ENCODE measurements around the gene MAP2K5. TPM values are rescaled to one million over a fixed set of nuclear protein-coding genes. Genes with fewer than 3 reads are reported as not detected.

MAP2K5 gene
- total and polyA plus RNA-seq, 10 of the 15 experiments (the other 5 are each of a cell fraction or from before 2014, with no cell fraction given) = 1.3 to 19.4 (median 9.6) TPM

DNA sequence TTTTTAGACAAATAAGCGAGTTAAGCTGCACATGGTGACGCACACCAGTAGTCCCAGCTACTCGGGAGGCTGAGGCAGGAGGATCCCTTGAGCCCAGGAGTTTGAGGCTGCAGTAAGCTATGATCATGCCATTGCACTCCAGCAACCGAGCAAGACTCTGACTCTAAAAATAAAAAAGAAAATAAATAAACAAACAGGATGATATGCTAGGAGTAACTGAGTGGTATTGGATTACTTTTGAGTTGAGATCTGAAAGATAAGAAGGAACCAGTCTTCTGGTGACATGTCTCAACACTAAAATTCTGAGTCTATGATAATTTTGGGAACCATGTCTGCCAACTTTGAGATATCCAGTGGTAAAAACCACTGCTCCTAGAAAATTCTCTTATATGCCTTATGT, 173.7 kb downstream of the MAP2K5 start:
- H3K36me3 ChIP-seq (ENCODE audit: control insufficient read depth in 2 of 2, insufficient read depth in 2 of 2, low read length in 1 of 2) = no peaks in the 10 kb centered on the region
- no peaks in the 10 kb centered on the region for H3K9me3 ChIP-seq (replicated peaks; ENCODE audit: control insufficient read depth, insufficient read depth, low read length)
- TF ChIP-seq, protein P1, sequence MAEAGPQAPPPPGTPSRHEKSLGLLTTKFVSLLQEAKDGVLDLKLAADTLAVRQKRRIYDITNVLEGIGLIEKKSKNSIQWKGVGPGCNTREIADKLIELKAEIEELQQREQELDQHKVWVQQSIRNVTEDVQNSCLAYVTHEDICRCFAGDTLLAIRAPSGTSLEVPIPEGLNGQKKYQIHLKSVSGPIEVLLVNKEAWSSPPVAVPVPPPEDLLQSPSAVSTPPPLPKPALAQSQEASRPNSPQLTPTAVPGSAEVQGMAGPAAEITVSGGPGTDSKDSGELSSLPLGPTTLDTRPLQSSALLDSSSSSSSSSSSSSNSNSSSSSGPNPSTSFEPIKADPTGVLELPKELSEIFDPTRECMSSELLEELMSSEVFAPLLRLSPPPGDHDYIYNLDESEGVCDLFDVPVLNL (IDR thresholded peaks at IDR 0.05; ENCODE audit: low read depth, low read length) = no peak
- no peak for TF ChIP-seq MEF2B (IDR thresholded peaks at IDR 0.05; ENCODE audit: partially characterized antibody, poor library complexity, severe bottlenecking)
- TF ChIP-seq ELK1 (IDR thresholded peaks at IDR 0.05; ENCODE audit: low read depth, low read length) = no peak
- BruUV-seq (replicated peaks) = no TSS peak
- no peak overlapping the region for H3K4me2 ChIP-seq (ENCODE audit: control insufficient read depth, insufficient read depth)
- ATAC-seq (no peak), DNase-seq (ENCODE audit: low read depth, low spot score) (no peak), FAIRE-seq (no peak)
- CTCF ChIA-PET = interaction anchor here (0.9 to 1.4 kb wide), 4 partner anchors 27 to 215 kb away, joined by 3 to 6 read pairs (median 4); no protein-coding TSS in a partner anchor
- WGBS (ENCODE audit: insufficient coverage, insufficient replicate concordance, low lambda C conversion rate, missing lambda C conversion rate) = 90% methylated on average over 4 of the region's 4 CpGs
- H3K79me2 ChIP-seq (ENCODE audit: control insufficient read depth, insufficient read depth, low read length) = no peaks in the 10 kb centered on the region
- SMC1A ChIA-PET (ENCODE audit: uncharacterized antibody, unreplicated experiment) = interaction anchor here (0.8 to 1.1 kb wide), 3 partner anchors 17 to 24 kb away, joined by 3 to 4 read pairs (median 4); no protein-coding TSS in a partner anchor
- in situ Hi-C loops (cut with MboI) = no loop called here
- intact Hi-C loops (cut with micrococcal nuclease; ENCODE audit: unreplicated experiment) = no loop called here
- RAD21 ChIA-PET (ENCODE audit: unreplicated experiment) = interaction anchor here (1.4 kb wide), 1 partner anchor 28 kb away, joined by 4 read pairs; no protein-coding TSS in a partner anchor
- no peaks in the 10 kb centered on the region; the same call in 1 of the 2 replicates for H3K4me1 ChIP-seq (ENCODE audit: control insufficient read depth, insufficient read depth, low read length)
- no peaks in the 10 kb centered on the region for H3K27me3 ChIP-seq (replicated peaks in 1 of 2; ENCODE audit: control insufficient read depth in 2 of 2, insufficient read depth in 2 of 2, low read length in 1 of 2)
- no peak overlapping the region for H3K9ac ChIP-seq (ENCODE audit: control insufficient read depth, insufficient read depth, low read length)
- POLR2A ChIA-PET = no interaction called here
- no peak overlapping the region for H3K4me3 ChIP-seq
- H2AFZ ChIP-seq (ENCODE audit: control insufficient read depth, low read depth, low read length) = no peak overlapping the region
- no peaks in the 10 kb centered on the region for H4K20me1 ChIP-seq (ENCODE audit: control insufficient read depth, insufficient read depth)
- H3K27ac ChIP-seq (ENCODE audit: control insufficient read depth, insufficient read depth) = no peak overlapping the region

DNA sequence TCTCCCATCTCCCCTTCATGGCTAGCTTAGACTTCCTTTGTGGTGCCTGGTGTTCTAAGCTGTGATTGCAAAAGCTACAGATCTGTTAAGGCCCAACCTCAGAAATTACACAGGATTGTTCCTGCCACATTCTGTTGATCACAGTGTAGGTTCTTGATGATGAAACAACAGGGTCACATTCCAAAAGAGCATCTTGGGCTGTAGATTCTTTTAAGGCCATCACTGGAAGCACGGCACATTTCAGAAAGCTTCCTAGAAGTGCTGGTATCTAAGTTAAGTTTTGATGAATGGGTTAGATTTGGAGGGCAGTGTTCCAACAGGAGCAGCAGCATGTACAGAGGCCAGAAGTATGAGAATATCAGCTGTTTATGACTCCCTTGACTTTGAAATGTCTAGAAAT, 175.3 kb downstream of the MAP2K5 start:
- H3K79me2 ChIP-seq (ENCODE audit: control insufficient read depth, insufficient read depth, low read length) = no peaks in the 10 kb centered on the region
- H3K4me2 ChIP-seq (ENCODE audit: control insufficient read depth, insufficient read depth) = no peak overlapping the region
- 92% methylated on average over 1 of the region's 1 CpG for WGBS (ENCODE audit: insufficient coverage, insufficient replicate concordance, low lambda C conversion rate, missing lambda C conversion rate)
- no peaks in the 10 kb centered on the region for H3K27me3 ChIP-seq (replicated peaks in 1 of 2; ENCODE audit: control insufficient read depth in 2 of 2, insufficient read depth in 2 of 2, low read length in 1 of 2)
- H4K20me1 ChIP-seq (ENCODE audit: control insufficient read depth, insufficient read depth) = no peaks in the 10 kb centered on the region
- FAIRE-seq (no peak), ATAC-seq (no peak), DNase-seq (ENCODE audit: low read depth, low spot score) (no peak)
- BruUV-seq (replicated peaks) = no TSS peak
- SMC1A ChIA-PET (ENCODE audit: uncharacterized antibody, unreplicated experiment) = interaction anchor here (0.8 to 1.9 kb wide), 3 partner anchors 9 to 66 kb away, joined by 3 to 6 read pairs (median 3); no protein-coding TSS in a partner anchor
- H3K9me3 ChIP-seq (replicated peaks; ENCODE audit: control insufficient read depth, insufficient read depth, low read length) = no peaks in the 10 kb centered on the region
- H2AFZ ChIP-seq (ENCODE audit: control insufficient read depth, low read depth, low read length) = no peak overlapping the region
- H3K9ac ChIP-seq (ENCODE audit: control insufficient read depth, insufficient read depth, low read length) = no peak overlapping the region
- in situ Hi-C loops (cut with MboI) (no loop called here), intact Hi-C loops (cut with micrococcal nuclease; ENCODE audit: unreplicated experiment) (no loop called here)
- POLR2A ChIA-PET = no interaction called here
- H3K36me3 ChIP-seq (ENCODE audit: control insufficient read depth in 2 of 2, insufficient read depth in 2 of 2, low read length in 1 of 2) = no peaks in the 10 kb centered on the region
- no peak overlapping the region for H3K27ac ChIP-seq (ENCODE audit: control insufficient read depth, insufficient read depth)
- H3K4me3 ChIP-seq = no peak overlapping the region
- H3K4me1 ChIP-seq (ENCODE audit: control insufficient read depth, insufficient read depth, low read length) = no peaks in the 10 kb centered on the region; the same call in 1 of the 2 replicates
- CTCF ChIA-PET = no interaction called here
- RAD21 ChIA-PET (ENCODE audit: unreplicated experiment) = no interaction called here
- TF ChIP-seq ZNF592 (IDR thresholded peaks at IDR 0.05) (no peak), JUNB (IDR thresholded peaks at IDR 0.05) (no peak), KDM1A (IDR thresholded peaks at IDR 0.05; ENCODE audit: borderline replicate concordance) (no peak), ZNF622 (IDR thresholded peaks at IDR 0.05) (no peak), PAX5 (IDR thresholded peaks at IDR 0.05; ENCODE audit: borderline replicate concordance, low read depth, low read length) (no peak), RELA (IDR thresholded peaks at IDR 0.05; ENCODE audit: borderline replicate concordance, partially characterized antibody) (no peak)
- TF ChIP-seq, protein P2, sequence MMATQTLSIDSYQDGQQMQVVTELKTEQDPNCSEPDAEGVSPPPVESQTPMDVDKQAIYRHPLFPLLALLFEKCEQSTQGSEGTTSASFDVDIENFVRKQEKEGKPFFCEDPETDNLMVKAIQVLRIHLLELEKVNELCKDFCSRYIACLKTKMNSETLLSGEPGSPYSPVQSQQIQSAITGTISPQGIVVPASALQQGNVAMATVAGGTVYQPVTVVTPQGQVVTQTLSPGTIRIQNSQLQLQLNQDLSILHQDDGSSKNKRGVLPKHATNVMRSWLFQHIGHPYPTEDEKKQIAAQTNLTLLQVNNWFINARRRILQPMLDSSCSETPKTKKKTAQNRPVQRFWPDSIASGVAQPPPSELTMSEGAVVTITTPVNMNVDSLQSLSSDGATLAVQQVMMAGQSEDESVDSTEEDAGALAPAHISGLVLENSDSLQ (IDR thresholded peaks at IDR 0.05) = no peak

All from GM12878 (cell line).